Liver (tissue), 3 donors: Measurements from ENCODE around the gene CSNK1G1.

ENCODE experiments used
- CTCF ChIP-seq: fragments of 150-350 bp; IDR thresholded peaks from 2 replicates; pipeline ENCODE4 v1.5.1; 2017; ENCODE audit warnings: improper control_type of control experiment, low read depth, low read length; ENCODE audit not compliant: missing input control
- GABPA ChIP-seq, 2 donors: IDR thresholded peaks in 1 of 2; conservative IDR thresholded peaks in 1 of 2; 2 replicates each; pipeline ENCODE4 v1.6.1; 2016; ENCODE audit warnings: antibody characterized with exemption in 2 of 2, mild to moderate bottlenecking in 1 of 2, moderate library complexity in 1 of 2
- JUND ChIP-seq, 2 donors: IDR thresholded peaks; 2 replicates each; pipeline ENCODE4 v1.6.1; 2016; ENCODE audit warnings: antibody characterized with exemption in 2 of 2
- RAD21 ChIP-seq, 2 donors: IDR thresholded peaks; 2 replicates each; pipeline ENCODE4 v1.6.1; 2016; ENCODE audit warnings: antibody characterized with exemption in 2 of 2, mild to moderate bottlenecking in 2 of 2
- REST ChIP-seq: IDR thresholded peaks from 2 replicates; pipeline ENCODE4 v1.6.1; 2016; ENCODE audit warnings: antibody characterized with exemption, mild to moderate bottlenecking
- SP1 ChIP-seq: IDR thresholded peaks from 2 replicates; pipeline ENCODE4 v1.6.1; 2018; ENCODE audit warnings: antibody characterized with exemption, mild to moderate bottlenecking
- YY1 ChIP-seq: IDR thresholded peaks from 2 replicates; pipeline ENCODE4 v1.6.1; 2016; ENCODE audit warnings: antibody characterized with exemption, mild to moderate bottlenecking
- donor health status: healthy.
- donor health status: healthy.

GRCh38 chr15:64133623-64134344 is 222.2 kb downstream of the CSNK1G1 start:
- TF ChIP-seq CTCF (no peak), SP1 (no peak), RAD21 (IDR thresholded peaks at IDR 0.05) (no peak), YY1 (no peak), GABPA (IDR thresholded peaks at IDR 0.05 in 1 of 2, conservative IDR thresholded peaks at IDR 0.05 in 1 of 2) (no peak), REST (no peak), JUND (IDR thresholded peaks at IDR 0.05) (no peak)
